HTERT RPE-1 (cell line): ENCODE data around the gene CSTF1.
"Not testable (repeated sequence)": the region's sequence is repeated elsewhere in the genome, so short reads cannot be mapped to it uniquely, and the experiment has no call there.

Experiments
- in situ Hi-C: fragments of 300-500 bp; cut with MboI; formaldehyde crosslinking; loops from 4 replicates; pipeline ENCODE4 v1.14.3; 2020; ENCODE audit warnings: low sequenced_read_pairs

Gene CSTF1

DNA sequence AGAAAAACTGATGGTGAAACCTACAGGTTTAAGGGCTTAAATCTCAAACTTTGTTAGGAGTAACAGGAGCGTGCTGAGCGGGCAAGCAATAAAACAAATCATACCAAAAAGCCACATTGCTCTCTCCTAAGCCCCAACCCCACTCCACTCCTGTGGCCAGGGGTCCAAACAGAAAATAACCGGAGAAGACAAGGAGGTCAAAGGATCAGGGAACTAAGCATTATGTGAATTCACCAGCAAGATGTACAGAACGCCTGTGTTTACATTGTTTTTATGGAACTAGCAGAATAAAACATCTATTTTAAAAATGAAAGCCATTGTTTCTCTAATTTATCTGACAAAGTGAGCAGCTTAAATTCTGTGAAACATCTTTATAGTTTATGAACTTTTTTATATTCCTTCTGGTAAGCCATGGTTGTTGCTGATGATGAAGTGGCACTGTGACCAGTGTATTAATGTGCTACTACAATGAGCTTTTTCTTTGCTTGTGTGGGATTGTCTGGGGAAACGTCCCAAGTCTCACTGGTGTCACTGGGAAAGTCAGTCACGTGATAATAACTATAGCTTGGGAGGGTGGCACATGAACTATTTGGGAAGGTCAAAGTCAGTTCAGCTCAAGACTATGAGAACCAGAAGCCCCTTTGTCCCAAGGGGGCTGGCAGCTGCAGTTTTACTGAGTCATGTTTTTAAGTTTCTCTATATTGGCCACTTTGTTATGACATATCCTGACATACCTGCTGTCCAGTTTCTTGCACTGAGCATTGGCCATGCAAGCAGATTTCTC is 23.9 kb upstream of the CSTF1 start:
- in situ Hi-C loops, result no loop called here

DNA sequence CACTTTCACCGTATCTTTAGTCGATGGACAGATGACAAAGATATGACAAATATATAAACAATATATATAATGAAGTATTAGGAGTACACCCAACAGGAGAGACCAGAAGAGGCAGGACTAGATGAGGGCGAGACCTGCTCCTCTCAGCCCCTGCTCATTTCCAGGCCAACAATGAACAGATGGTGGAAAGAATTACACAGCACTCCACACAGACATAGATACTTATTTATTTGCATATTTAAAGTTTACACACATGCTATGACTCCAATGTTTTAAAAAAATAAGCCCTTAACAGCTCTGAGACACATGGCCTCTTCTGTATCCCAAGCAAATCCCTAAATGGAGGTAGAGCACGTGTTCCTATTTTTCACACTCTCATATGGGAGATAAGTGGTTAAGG is 23.3 kb upstream of the CSTF1 start:
- in situ Hi-C loops, result no loop called here

DNA sequence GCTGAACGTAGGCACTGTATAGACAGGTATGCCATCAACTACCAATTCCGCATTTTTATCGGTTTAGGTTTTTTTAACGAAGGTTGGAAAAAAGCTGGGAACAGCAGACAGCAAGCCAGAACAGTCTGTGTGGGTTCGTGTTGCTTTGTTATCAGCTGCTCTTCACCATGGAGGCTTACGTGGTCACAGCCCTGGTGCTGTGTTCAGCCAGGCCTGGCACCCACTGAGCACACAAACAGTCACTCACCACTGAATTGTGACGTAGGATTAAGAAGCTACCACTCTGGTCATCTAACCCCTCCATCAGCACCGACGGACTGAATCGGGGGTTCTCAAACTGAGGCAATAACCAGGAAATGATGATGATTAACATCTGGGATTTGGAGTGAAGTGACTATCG is 20.5 kb upstream of the CSTF1 start:
- in situ Hi-C loops, result no loop called here

DNA sequence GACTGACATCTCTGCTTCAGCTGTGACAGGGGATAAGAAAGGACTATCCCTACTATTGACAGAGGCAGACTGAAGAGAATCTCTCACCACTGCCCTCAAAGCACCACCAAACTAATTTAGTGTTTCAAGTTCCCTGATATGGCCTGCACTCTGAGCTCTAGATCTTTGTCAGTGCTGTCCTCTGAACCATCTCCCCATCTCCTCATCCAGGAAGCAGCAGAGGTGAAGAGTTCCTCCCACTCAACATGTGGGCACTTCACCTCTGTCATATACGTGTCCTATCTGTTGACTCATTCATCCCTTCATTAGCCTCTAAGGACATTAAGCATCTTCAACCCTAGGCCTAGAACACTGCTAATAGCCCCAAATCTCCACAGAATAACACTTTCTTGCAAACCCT is 19.6 kb upstream of the CSTF1 start:
- in situ Hi-C loops, result no loop called here

- in situ Hi-C loops, result no loop called here
These were observed 18.5 kb upstream of the CSTF1 start for GRCh38 chr20:56373942-56374341.

- in situ Hi-C loops, result no loop called here
These were observed 16.1 kb upstream of the CSTF1 start for GRCh38 chr20:56376331-56376730.

GRCh38 chr20:56378386-56378785 is 14.1 kb upstream of the CSTF1 start:
- in situ Hi-C loops, result no loop called here

DNA sequence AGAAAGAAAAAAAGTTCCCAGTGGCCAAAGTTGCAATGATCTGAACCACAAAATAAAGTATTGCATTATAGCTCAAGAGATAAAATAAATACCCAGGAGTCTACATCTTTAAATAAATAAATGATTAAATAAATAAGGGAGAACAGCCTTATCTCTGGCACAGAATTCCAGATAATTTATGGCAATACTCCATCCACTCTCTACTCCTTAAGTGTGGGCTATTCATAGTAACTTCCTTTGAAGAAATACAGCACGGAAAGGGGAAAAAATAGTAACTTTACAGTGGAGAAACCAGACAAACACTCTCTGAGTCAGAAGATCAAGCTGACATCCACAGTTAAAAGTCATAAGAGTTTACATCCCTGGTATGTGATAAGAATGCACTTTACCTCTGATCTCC is 12.1 kb upstream of the CSTF1 start:
- in situ Hi-C loops, result no loop called here

DNA sequence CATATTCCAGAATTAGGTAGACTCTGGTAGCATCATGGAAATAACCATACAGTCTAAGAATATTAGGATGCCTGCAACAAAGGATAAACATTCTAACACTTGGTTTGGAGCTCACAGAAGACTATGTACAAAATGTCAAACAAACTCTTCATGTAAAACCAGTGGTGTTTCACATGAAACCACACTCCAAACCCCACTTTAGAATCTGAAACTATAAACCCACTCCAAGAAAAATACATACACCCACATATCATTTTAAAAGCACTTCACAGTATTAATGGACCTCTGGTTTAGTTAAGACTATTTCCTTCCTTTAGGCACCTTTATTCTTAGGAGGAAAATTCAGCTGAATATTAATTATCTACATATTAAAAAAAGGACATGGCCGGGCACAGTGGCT is 10.9 kb upstream of the CSTF1 start:
- in situ Hi-C loops, result no loop called here

DNA sequence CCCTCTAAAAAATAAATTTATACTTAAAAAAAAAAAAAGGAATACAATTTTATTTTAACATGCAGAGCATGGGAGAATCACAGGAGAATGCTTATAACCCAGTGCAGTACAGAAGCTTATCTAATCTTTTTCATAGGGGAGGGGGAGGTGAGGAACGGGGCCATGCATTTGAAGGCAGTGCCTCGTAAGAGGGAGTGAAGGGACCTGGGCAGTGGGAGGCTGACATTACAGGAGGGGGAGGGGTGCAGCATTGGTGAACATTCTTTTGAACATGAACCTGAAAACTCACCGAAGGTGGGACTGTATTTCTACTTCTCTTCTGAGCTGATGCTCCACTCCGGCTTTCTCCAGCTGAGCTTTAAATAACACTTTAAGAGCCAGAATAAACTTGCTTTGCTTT is 9.7 kb upstream of the CSTF1 start:
- in situ Hi-C loops, result no loop called here

DNA sequence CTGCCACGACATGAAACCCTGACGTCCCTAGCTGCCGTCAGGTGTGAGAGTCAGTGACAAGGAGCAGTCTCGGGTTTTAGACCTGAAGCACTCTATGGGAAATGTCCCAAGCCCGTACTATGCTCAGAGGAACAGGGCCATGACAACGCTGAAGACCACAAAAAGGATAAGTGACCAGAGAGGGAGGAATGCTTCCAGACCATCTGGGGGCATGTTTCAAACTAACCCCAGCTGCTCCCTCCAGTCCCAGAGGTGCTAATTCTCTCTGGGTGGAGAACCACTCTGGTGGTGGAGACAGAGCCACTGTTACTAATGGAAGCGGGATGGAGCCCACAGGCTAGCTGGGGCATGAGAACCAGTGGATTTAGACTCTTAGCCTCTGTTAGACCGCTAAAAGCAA is 9.1 kb upstream of the CSTF1 start:
- in situ Hi-C loops, result no loop called here

DNA sequence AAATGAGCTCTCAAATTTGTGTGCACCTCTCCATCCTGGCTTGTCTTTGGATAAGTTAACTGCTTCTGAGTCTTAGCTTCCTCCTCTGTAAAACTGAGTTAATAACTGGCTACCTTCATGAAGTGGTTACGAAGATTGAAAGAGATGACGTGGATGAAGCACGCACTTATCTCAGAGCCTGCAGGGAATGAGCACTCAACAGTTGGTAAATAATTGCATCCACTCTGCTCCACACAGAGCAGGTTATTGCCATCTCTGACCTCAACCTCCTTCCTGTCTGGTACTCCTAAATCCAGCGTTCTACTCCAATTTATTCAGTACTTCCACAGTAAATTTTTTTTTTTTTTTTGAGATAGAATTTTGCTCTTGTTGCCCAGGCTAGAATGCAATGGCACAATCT is 7.3 kb upstream of the CSTF1 start:
- in situ Hi-C loops, result no loop called here

GRCh38 chr20:56386219-56386618 is 6.2 kb upstream of the CSTF1 start:
- in situ Hi-C loops, result no loop called here

DNA sequence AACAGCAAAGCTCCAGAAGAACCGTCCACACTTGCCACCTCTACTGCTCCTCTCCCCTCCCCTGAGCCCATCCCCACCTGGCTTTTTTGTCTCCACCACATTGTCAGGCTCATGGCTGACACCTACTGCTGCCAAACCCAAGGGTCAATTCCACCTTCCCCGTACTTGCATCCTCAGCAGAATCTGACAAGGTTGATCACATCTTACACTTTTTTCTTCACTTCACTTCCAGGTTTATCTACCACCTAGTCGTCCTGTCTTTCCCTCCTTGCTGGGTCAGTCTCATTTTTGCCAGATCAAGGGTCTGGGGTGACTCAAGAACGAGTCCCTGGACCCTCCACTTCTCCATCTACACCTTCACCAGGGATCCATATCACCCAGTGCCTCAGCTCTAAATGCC is 3.6 kb upstream of the CSTF1 start:
- in situ Hi-C loops, result no loop called here

DNA sequence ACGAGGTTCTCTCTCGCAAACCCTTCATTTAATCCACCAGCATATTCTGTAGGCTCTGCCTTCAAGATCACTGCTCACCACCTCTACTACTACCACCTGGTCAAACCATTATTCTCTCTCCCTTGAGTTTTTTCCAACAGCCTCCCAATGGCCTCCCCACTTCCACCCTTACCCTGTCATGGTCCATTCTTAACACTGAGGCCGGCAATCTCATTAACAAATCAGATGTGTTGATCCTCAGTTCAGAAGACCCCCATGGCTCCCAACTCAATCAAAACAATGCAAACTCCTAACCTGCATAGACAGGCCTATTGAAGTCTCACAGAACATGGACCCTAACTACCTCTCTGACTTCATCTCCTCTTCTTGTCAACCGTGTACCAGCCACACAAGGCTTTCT is 2.6 kb upstream of the CSTF1 start:
- in situ Hi-C loops, result no loop called here

- in situ Hi-C loops, result not testable (repeated sequence)
These were observed 2.0 kb upstream of the CSTF1 start for GRCh38 chr20:56390396-56390795.

DNA sequence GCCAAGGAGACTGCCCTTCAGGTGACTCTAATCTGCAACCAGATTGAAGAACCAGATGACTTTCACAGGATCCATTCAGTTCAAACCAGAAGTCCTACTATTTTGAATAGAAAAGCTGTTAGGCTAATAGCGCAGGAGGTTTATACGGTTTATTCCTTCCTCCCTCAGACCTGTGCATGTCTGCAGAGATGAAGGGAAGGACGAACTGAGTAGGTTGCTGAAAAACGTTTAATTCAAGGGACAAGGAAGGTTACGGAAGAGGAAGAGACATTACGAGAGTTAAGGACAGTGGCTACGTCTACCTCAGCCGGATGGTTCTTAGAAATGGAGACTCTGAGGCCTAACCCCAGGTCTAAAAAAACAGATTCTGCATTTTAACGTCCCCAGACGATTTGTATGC is 1.4 kb upstream of the CSTF1 start:
- in situ Hi-C loops, result no loop called here

DNA sequence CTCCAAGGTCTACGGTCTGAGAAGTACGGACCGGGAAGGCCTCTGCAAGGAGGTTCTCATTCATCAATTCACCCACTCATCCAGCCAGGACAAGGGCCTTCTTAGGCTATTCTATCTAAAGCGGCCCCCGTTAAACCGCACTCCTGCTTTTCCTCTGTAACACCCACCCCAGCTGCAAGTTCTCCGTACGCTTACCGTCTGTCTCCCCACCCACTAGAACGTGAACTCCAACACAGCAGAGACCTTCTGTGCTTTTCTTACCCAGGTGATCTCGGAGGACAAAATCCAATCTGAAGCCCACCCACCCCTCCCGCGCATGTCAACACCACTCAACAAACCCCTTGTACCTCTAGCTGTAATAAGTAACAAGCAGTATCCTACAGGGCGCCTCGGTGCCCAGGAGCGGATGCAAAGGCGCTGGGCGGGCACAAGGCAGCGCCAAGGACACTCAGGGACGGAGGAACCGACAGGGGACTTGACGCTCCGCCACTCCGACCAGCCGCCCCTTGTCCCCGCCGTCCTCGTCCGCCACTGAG is 781 bp upstream of the CSTF1 start:
- in situ Hi-C loops, result no loop called here

DNA sequence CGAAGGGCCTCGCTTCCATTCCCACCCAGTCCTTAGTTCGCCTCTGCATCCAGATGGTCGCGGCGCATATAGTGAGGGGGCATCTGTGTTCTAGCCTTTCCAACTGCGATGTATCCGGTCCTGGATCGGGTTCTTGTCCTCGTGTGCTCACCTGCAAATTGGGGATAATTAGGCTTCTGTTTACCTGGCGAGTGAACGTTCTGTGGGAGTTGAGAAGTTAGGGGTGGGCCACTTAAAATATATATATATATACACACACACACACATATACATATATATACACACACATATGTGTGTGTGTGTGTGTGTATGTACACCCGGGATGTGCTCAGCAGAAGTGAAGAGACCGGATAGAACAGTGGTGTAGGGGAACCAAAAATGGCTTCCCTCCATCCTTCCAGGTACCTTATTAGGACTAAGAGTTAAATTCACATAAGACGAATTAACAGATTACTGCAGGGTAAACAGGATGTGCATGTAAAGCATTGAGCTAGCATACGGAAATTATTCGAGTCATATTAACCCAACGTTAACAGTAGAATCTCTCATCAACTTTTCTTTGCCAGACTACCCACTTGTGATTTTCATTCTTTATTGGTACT is 537 bp downstream of the CSTF1 start:
- in situ Hi-C loops, result no loop called here

DNA sequence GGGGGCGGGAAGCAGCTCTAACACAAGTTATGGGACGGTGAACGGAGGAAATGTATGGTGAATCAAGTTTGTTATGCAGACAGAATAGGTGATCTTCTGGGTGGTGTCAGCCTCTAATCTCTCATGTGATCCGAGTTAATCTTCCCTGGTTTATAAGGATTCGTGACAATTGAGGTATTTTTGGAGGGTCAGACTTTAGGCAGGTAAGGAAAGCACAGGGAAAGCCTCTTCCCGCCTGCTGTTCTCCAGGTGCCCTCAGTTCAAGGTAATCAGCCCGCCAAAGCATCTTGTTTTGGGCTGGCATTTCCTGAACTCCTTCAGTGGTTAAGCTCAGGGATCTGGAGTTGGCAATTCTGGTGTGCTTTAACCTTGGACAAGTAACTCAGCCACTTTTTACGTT is 1.2 kb downstream of the CSTF1 start:
- in situ Hi-C loops, result no loop called here

DNA sequence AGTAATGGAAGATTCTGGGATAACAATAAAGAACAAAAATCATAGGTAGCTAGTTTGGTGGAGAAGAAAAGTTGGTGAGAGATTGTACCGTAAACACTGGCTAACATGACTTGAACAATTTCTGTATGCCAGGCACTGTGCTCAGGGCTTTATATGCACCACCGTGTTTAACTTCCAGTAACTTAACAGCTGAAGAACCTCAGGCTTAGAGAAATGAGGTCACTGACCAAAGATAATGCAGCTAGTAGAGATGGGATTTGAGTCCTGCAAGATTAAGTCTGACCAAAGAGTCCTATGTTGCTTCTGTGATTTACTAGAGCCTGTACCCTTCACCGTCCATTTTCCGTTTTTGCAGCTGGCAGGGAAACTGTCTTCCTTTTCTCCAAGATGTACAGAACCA is 2.7 kb downstream of the CSTF1 start:
- in situ Hi-C loops, result no loop called here

- in situ Hi-C loops, result no loop called here
These were observed 7.7 kb downstream of the CSTF1 start for GRCh38 chr20:56400001-56400640.
